SK-N-SH (cell line): ENCODE data around the gene NLGN2. TPM values are rescaled to one million over a fixed set of nuclear protein-coding genes. Genes with fewer than 3 reads are reported as not detected.

Experiments
- CTCF ChIA-PET: fragments of 300-600, 350-600 bp; formaldehyde crosslinking; extraction: SDS; loops from one replicate; lab custom pipeline; 2021; lab: Yijun Ruan, JAX
- POLR2A ChIA-PET: fragments of 350-600 bp; sonication (Branson Sonifier 250); formaldehyde crosslinking; extraction: SDS; loops from one replicate; lab custom pipeline; 2020; ENCODE audit warnings: antibody characterized with exemption, inconsistent platforms; lab: Yijun Ruan, JAX
- DNase-seq: peaks from one replicate; pipeline ENCODE4 v3.0.0; 2012
- H2AFZ ChIP-seq: fragments of 200-600 bp; sonication (generic); 2 replicates; pipeline ENCODE4 v1.8.1; 2016; ENCODE audit warnings: antibody characterized with exemption, mild to moderate bottlenecking, low read depth
- H3F3A ChIP-seq: fragments of 200-600 bp; sonication (generic); replicated peaks from 2 replicates; pipeline ENCODE3; 2016; ENCODE audit warnings: antibody characterized with exemption, mild to moderate bottlenecking; ENCODE audit not compliant: insufficient read depth
- H3K27ac ChIP-seq, 2 experiments: fragments of 200-500 bp in 1 of 2; fragments of 200-600 bp in 1 of 2; sonication (Bioruptor generic) in 1 of 2; sonication (generic), shearing (Covaris generic) in 1 of 2; 2 replicates each; pipeline versions ENCODE4 v1.5.1 to v1.6.1; 2014 to 2016; ENCODE audit warnings: low read depth in 2 of 2, inconsistent platforms in 1 of 2, low read length in 1 of 2, mild to moderate bottlenecking in 1 of 2, mixed read lengths in 1 of 2
- H3K27me3 ChIP-seq: fragments of 200-600 bp; sonication (generic), shearing (Covaris generic); 2 replicates; pipeline ENCODE4 v1.6.1; 2016; ENCODE audit warnings: mixed run types; ENCODE audit not compliant: insufficient read depth
- H3K36me3 ChIP-seq, 2 experiments: fragments of 200-500 bp in 1 of 2; fragments of 200-600 bp in 1 of 2; sonication (Bioruptor generic) in 1 of 2; sonication (generic) in 1 of 2; replicated peaks in 1 of 2; 2 replicates each; pipeline versions ENCODE3 to v1.5.1; 2014 to 2016; ENCODE audit warnings: low read length in 1 of 2, mild to moderate bottlenecking in 1 of 2; ENCODE audit not compliant: insufficient read depth in 2 of 2, control insufficient read depth in 1 of 2
- H3K4me1 ChIP-seq, 2 experiments: fragments of 200-500 bp in 1 of 2; fragments of 200-600 bp in 1 of 2; sonication (Bioruptor generic) in 1 of 2; sonication (generic), shearing (Covaris generic) in 1 of 2; 2 replicates each; pipeline versions ENCODE4 v1.5.1 to v1.6.1; 2014 to 2016; ENCODE audit warnings: low read depth in 1 of 2, low read length in 1 of 2, mixed run types in 1 of 2; ENCODE audit not compliant: insufficient read depth in 2 of 2, control insufficient read depth in 1 of 2
- H3K4me2 ChIP-seq: fragments of 200-600 bp; sonication (generic), shearing (Covaris generic); 2 replicates; pipeline ENCODE4 v1.6.1; 2017; ENCODE audit warnings: mixed run types
- H3K4me3 ChIP-seq, 2 experiments: fragments of 200-500 bp in 1 of 2; fragments of 200-600 bp in 1 of 2; sonication (Bioruptor generic) in 1 of 2; sonication (generic), shearing (Covaris generic) in 1 of 2; 2 replicates each; pipeline versions ENCODE4 v1.5.1 to v1.8.1; 2014 to 2016; ENCODE audit warnings: low read depth in 2 of 2, inconsistent platforms in 1 of 2, low read length in 1 of 2, mild to moderate bottlenecking in 1 of 2, mixed read lengths in 1 of 2, moderate library complexity in 1 of 2
- H3K79me2 ChIP-seq: fragments of 200-600 bp; sonication (generic); 2 replicates; pipeline ENCODE4 v1.8.1; 2017; ENCODE audit warnings: mild to moderate bottlenecking; ENCODE audit not compliant: insufficient read depth
- H3K9ac ChIP-seq: fragments of 200-600 bp; sonication (generic); 2 replicates; pipeline ENCODE4 v1.6.1; 2017; ENCODE audit warnings: mixed run types
- H3K9me2 ChIP-seq: fragments of 200-600 bp; sonication (generic); 2 replicates; pipeline ENCODE4 v1.6.1; 2017; ENCODE audit warnings: mixed run types
- H3K9me3 ChIP-seq: fragments of 200-600 bp; sonication (generic); 2 replicates; pipeline ENCODE4 v1.6.1; 2017; ENCODE audit warnings: mixed run types, mild to moderate bottlenecking, moderate library complexity
- H4K20me1 ChIP-seq: fragments of 200-600 bp; sonication (generic); 2 replicates; pipeline ENCODE4 v1.6.1; 2017; ENCODE audit warnings: mild to moderate bottlenecking, mixed run types; ENCODE audit not compliant: insufficient read depth
- ELF1 ChIP-seq: IDR thresholded peaks from 2 replicates; pipeline ENCODE4 v1.4.0; 2012
- EP300 ChIP-seq, 2 experiments: IDR thresholded peaks; 2 replicates each; pipeline versions ENCODE4 v1.4.0 to v1.6.1; 2012; ENCODE audit warnings: borderline replicate concordance in 1 of 2, low read depth in 1 of 2, low read length in 1 of 2
- FOSL2 ChIP-seq: IDR thresholded peaks from 2 replicates; pipeline ENCODE4 v1.4.0; 2012; ENCODE audit warnings: low read depth, mild to moderate bottlenecking, moderate library complexity, borderline replicate concordance
- GABPA ChIP-seq: IDR thresholded peaks from 2 replicates; pipeline ENCODE4 v1.4.0; 2012; ENCODE audit warnings: low read depth, mild to moderate bottlenecking
- MEF2A ChIP-seq: IDR thresholded peaks from 2 replicates; pipeline ENCODE4 v1.4.0; 2012; ENCODE audit warnings: low read depth, borderline replicate concordance
- RCOR1 ChIP-seq: fragments of 150-350 bp; IDR thresholded peaks from 2 replicates; pipeline ENCODE4 v1.6.1; 2017; ENCODE audit warnings: antibody characterized with exemption, low read length
- RFX5 ChIP-seq: IDR thresholded peaks from 2 replicates; pipeline ENCODE4 v1.6.1; 2012; ENCODE audit warnings: mild to moderate bottlenecking, improper control_type of control experiment, low read length
- SIN3A ChIP-seq: IDR thresholded peaks from 2 replicates; pipeline ENCODE4 v1.6.1; 2012; ENCODE audit warnings: low read depth, mild to moderate bottlenecking, low read length, moderate library complexity, borderline replicate concordance
- TEAD4 ChIP-seq: IDR thresholded peaks from 2 replicates; pipeline ENCODE4 v1.4.0; 2012; ENCODE audit warnings: mild to moderate bottlenecking, borderline replicate concordance; ENCODE audit not compliant: insufficient read depth
- YY1 ChIP-seq: IDR thresholded peaks from 2 replicates; pipeline ENCODE4 v1.4.0; 2012; ENCODE audit warnings: low read depth, mild to moderate bottlenecking
- WGBS: methylation state at CpG from one replicate; pipeline ENCODE4 v1.1.6; 2017; ENCODE audit warnings: low lambda C conversion rate; 5-methylcytosine and 5-hydroxymethylcytosine counted together
- polyA plus RNA-seq, 3 experiments: library from polyadenylated mRNA; depleted of rRNA; stranded (reverse); fragments of >200 nt; gene quantifications; 2 replicates each; pipeline ENCODE4 v1.2.3, GENCODE V29; 2012

Gene NLGN2
- polyA plus RNA-seq, 1 of the 3 experiments (the other 2 are of a cell fraction): 29.9 TPM

- no peaks in the 10 kb centered on the region for H3K9me3 ChIP-seq
- no peak overlapping the region for H3K9ac ChIP-seq
- no peak for DNase-seq
Measured at GRCh38 chr17:7437950-7438614, 30.4 kb downstream of the NLGN2 start.

DNA sequence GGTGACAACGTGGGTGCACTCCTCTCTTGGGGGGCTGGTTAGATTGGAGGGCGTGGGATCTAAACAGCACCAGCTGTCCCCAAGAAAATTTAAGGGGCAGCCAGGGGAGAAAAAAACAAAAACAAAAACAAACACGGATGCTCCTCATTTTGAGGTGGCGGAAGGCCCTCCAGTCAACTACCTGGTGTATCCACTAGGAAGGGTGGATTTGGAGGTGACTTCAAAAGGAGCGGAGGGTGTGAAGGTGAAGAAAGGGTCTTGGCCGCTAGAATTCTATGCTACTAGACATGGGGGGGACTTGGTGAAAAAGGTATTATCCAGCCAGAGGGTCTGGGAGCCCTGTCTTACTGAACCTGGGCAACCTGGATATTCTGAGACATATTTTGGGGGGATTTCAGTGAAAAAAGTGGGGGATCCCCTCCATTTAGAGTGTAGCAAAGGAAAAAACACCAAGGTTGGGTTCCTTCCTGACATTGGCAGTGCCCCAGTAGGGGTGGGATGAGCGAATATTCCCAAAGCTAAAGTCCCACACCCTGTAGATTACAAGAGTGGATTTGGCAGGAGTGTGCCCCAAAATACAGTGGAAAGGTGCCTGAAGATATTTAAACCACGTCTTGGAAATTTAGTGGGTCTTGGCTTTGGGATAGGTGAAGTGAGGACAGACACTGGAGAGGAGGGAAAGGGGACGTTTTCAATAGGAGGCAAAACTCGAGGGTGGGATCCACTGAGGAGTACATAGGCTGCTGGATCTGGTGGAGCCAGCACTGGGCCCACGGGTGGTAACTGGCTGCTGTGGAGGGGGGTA is 31.2 kb downstream of the NLGN2 start:
- H3K4me1 ChIP-seq: peaks cover 0 to 27% of the 10 kb centered on the region in 2 experiments; a peak in 1 of 4 replicates
- H3K9me3 ChIP-seq: no peaks in the 10 kb centered on the region
- no peak for TF ChIP-seq EP300 (IDR thresholded peaks at IDR 0.05; ENCODE audit: borderline replicate concordance in 1 of 2, low read depth in 1 of 2, low read length in 1 of 2)
- TF ChIP-seq MEF2A: no peak
- no peak for TF ChIP-seq TEAD4
- no peak for TF ChIP-seq YY1
- TF ChIP-seq RCOR1: no peak
- no peak for TF ChIP-seq FOSL2
- TF ChIP-seq GABPA: no peak
- POLR2A ChIA-PET: interaction anchor here (1.6 to 3.3 kb wide), 4 partner anchors 35 to 122 kb away, joined by 5 to 19 read pairs (median 11); partner anchors contain the start of genes POLR2A and TMEM256
- peak overlapping the region; percentile 95 for H3K4me2 ChIP-seq
- H3K9me2 ChIP-seq: no peaks in the 10 kb centered on the region
- H3K27me3 ChIP-seq: no peaks in the 10 kb centered on the region
- H3K79me2 ChIP-seq: peaks cover 7% of the 10 kb centered on the region; the same call in 1 of the 2 replicates
- H3F3A ChIP-seq: peaks cover 15% of the 10 kb centered on the region
- WGBS: 83% methylated on average over 11 of the region's 11 CpGs
- H4K20me1 ChIP-seq: no peaks in the 10 kb centered on the region
- peak overlapping the region in 1 of 2 experiments; percentile 67; a peak in 1 of 4 replicates for H3K4me3 ChIP-seq
- no peak overlapping the region for H3K9ac ChIP-seq
- peaks cover 0 to 4% of the 10 kb centered on the region in 2 experiments for H3K36me3 ChIP-seq
- no peak overlapping the region for H2AFZ ChIP-seq
- H3K27ac ChIP-seq: peak overlapping the region in 1 of 2 experiments; percentile 97; a peak in 1 of 4 replicates
- no peak for DNase-seq
- CTCF ChIA-PET: interaction anchor here (0.9 to 3.9 kb wide), 6 partner anchors 18 to 122 kb away, joined by 3 to 27 read pairs (median 13); partner anchors contain the start of genes POLR2A, SENP3 and TMEM95

More at GRCh38 chr17:7437950-7438614, 30.4 kb downstream of the NLGN2 start:
- Histone ChIP-seq H3K79me2 (peaks cover 7% of the 10 kb centered on the region; the same call in 1 of the 2 replicates), H3K27ac (no peak overlapping the region; a peak in 1 of 4 replicates), H3K27me3 (no peaks in the 10 kb centered on the region), H4K20me1 (no peaks in the 10 kb centered on the region), H3K4me1 (peaks cover 0 to 27% of the 10 kb centered on the region in 2 experiments; a peak in 1 of 4 replicates), H3F3A (peaks cover 14% of the 10 kb centered on the region), H3K9me2 (no peaks in the 10 kb centered on the region), H2AFZ (no peak overlapping the region), H3K4me2 (no peak overlapping the region), H3K36me3 (peaks cover 0 to 4% of the 10 kb centered on the region in 2 experiments), H3K4me3 (no peak overlapping the region)
- 93% methylated on average over 48 of the region's 48 CpGs for WGBS
- ChIA-PET POLR2A (interaction anchor here (1.9 kb wide), 1 partner anchor 46 kb away, joined by 11 read pairs; the partner anchor contains the start of gene POLR2A), CTCF (interaction anchor here (0.9 to 3.9 kb wide), 12 partner anchors 10 to 123 kb away, joined by 3 to 27 read pairs (median 7); partner anchors contain the start of genes NLGN2, POLR2A, SENP3 and TMEM95)
- TF ChIP-seq ELF1 (no peak), RFX5 (no peak), SIN3A (no peak)
